K562 (cell line): ENCODE measurements around the gene DNAH10.

Source experiments
- POLR2A ChIP-seq: fragments of 450-650 bp; conservative IDR thresholded peaks from 2 replicates; pipeline ENCODE4 v1.6.1; 2016
- ZFP30 ChIP-seq: fragments of 250-450 bp; sonication (Bioruptor Pico); IDR thresholded peaks from 2 replicates; pipeline ENCODE4 v1.8.0; 2022; ENCODE audit warnings: moderate library complexity, mild to moderate bottlenecking, inconsistent platforms, borderline replicate concordance
- ZNF232 ChIP-seq: sonication (generic); formaldehyde crosslinking; IDR thresholded peaks from 2 replicates; pipeline ENCODE4 v1.8.0; 2022; ENCODE audit warnings: mild to moderate bottlenecking, missing genetic modification reagents

GRCh38 chr12:123790905-123791467 is 28.9 kb downstream of the DNAH10 start:
- no peak for TF ChIP-seq ZFP30 (CRISPR knock-in tag)
- no peak for TF ChIP-seq ZNF232 (CRISPR knock-in tag)
- TF ChIP-seq POLR2A: no peak
